Cardiac fibroblast (primary cell): Measurements from ENCODE around the gene PXT1.

Source experiments
- DNase-seq, 2 donors: peaks; one replicate each; pipeline versions ENCODE4 v3.0.0 to v3.0.0-alpha.2; 2010; ENCODE audit warnings: low read depth in 2 of 2
- H3K4me3 ChIP-seq, 2 donors: replicated peaks in 1 of 2; 1 replicate in 1 of 2; 2 replicates in 1 of 2; pipeline ENCODE4 v1.5.1; 2011; ENCODE audit warnings: low read depth in 2 of 2, low read length in 2 of 2, mild to moderate bottlenecking in 2 of 2, moderate library complexity in 1 of 2
- TF ChIP-seq, protein P1 (sequence below): IDR thresholded peaks from one replicate; pipeline ENCODE4 v1.5.1; 2011; ENCODE audit warnings: low read depth, mild to moderate bottlenecking, low read length, inconsistent platforms

PXT1 gene

DNA sequence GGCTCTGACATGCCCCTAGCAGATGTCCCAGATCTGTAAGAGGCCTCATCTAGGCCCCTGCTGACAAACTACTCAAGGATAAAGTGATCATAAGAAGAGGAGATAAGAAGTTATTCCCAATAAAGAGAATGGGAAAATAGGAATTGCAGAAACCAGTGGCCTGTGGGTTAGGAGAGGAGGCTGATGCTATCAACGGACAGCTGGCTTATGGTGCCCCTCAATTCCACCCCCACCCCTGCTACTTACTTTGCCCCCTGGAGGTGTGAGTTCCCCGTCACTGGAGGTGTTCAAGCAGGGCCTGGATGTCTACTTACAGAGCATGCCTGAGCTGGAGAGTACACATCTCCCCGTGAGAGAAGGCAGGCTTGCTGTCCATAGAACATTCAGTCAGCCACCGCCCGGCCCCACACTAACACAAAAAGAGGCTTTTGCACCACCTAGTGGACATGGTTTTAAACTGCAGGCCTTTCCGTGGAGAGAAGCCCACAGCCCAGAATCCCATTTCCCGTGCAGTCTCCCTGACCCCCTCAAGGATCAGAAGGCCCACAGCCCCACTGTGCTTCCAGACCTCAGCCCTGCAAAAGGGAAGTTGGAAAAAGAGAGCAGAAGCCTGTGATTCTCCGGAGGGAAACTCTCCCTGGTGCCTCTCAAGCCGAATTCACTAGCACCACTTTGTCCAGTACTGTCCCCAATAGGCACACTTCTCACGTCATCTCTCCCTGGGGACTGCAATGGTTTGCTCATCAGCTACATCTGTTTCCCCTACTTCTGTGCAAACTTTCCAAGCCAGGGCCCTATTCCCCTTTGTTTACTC is 82.2 kb downstream of the PXT1 start:
- TF ChIP-seq, protein P1, sequence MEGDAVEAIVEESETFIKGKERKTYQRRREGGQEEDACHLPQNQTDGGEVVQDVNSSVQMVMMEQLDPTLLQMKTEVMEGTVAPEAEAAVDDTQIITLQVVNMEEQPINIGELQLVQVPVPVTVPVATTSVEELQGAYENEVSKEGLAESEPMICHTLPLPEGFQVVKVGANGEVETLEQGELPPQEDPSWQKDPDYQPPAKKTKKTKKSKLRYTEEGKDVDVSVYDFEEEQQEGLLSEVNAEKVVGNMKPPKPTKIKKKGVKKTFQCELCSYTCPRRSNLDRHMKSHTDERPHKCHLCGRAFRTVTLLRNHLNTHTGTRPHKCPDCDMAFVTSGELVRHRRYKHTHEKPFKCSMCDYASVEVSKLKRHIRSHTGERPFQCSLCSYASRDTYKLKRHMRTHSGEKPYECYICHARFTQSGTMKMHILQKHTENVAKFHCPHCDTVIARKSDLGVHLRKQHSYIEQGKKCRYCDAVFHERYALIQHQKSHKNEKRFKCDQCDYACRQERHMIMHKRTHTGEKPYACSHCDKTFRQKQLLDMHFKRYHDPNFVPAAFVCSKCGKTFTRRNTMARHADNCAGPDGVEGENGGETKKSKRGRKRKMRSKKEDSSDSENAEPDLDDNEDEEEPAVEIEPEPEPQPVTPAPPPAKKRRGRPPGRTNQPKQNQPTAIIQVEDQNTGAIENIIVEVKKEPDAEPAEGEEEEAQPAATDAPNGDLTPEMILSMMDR, result peak; percentile 79
- DNase-seq, result peak; percentile 84 to 91

GRCh38 chr6:36358226-36358915 is 84.3 kb downstream of the PXT1 start:
- no peak overlapping the region for H3K4me3 ChIP-seq
- peak; percentile 64 to 95 for DNase-seq
- TF ChIP-seq, protein P1, result no peak

More for the DNA sequence above, 82.2 kb downstream of the PXT1 start:
- H3K4me3 ChIP-seq, result no peak overlapping the region

GRCh38 chr6:36357872-36358225 is 84.8 kb downstream of the PXT1 start:
- no peak for DNase-seq
- no peak overlapping the region for H3K4me3 ChIP-seq
- TF ChIP-seq, protein P1, result no peak

GRCh38 chr6:36355819-36356218 is 86.8 kb downstream of the PXT1 start:
- H3K4me3 ChIP-seq, result no peak overlapping the region
- TF ChIP-seq, protein P1, result no peak
- peak; percentile 50 to 88 for DNase-seq

GRCh38 chr6:36353411-36353915 is 89.2 kb downstream of the PXT1 start:
- DNase-seq, result peak in 1 of 2 donors; percentile 29
- H3K4me3 ChIP-seq, result no peak overlapping the region
- TF ChIP-seq, protein P1, result no peak

- TF ChIP-seq, protein P1, result no peak
- no peak for DNase-seq
- H3K4me3 ChIP-seq, result no peak overlapping the region
Measured at GRCh38 chr6:36352477-36353157, 90.0 kb downstream of the PXT1 start.
